PFSK-1 (cell line): ENCODE data around the gene ACAD9.

Source experiments
- FOXP2 ChIP-seq: optimal IDR thresholded peaks from 2 replicates; pipeline ENCODE3; 2011; ENCODE audit warnings: borderline replicate concordance, control low read depth, inconsistent platforms; ENCODE audit not compliant: insufficient read depth; ENCODE audit errors: extremely low read length, extremely low read depth
- POLR2AphosphoS5 ChIP-seq: IDR thresholded peaks from 2 replicates; pipeline ENCODE4 v1.6.1; 2012; ENCODE audit warnings: low read depth, mild to moderate bottlenecking, control low read depth, low read length, moderate library complexity
- SIN3A ChIP-seq: IDR thresholded peaks from 2 replicates; pipeline ENCODE4 v1.6.1; 2012; ENCODE audit warnings: mild to moderate bottlenecking, low read length, moderate library complexity, borderline replicate concordance; ENCODE audit not compliant: insufficient read depth
- TAF1 ChIP-seq: IDR thresholded peaks from 2 replicates; pipeline ENCODE4 v1.6.1; 2012; ENCODE audit warnings: low read length, control low read depth, borderline replicate concordance; ENCODE audit not compliant: insufficient read depth
- TF ChIP-seq, protein P1 (sequence below), 2 experiments: IDR thresholded peaks; 2 replicates each; pipeline versions ENCODE4 v1.6.1 to v1.8.0; 2011 to 2012; ENCODE audit warnings: low read depth in 2 of 2, low read length in 2 of 2, control low read depth in 1 of 2, inconsistent platforms in 1 of 2, mild to moderate bottlenecking in 1 of 2, moderate library complexity in 1 of 2; ENCODE audit not compliant: insufficient read depth in 1 of 2

ACAD9 gene

DNA sequence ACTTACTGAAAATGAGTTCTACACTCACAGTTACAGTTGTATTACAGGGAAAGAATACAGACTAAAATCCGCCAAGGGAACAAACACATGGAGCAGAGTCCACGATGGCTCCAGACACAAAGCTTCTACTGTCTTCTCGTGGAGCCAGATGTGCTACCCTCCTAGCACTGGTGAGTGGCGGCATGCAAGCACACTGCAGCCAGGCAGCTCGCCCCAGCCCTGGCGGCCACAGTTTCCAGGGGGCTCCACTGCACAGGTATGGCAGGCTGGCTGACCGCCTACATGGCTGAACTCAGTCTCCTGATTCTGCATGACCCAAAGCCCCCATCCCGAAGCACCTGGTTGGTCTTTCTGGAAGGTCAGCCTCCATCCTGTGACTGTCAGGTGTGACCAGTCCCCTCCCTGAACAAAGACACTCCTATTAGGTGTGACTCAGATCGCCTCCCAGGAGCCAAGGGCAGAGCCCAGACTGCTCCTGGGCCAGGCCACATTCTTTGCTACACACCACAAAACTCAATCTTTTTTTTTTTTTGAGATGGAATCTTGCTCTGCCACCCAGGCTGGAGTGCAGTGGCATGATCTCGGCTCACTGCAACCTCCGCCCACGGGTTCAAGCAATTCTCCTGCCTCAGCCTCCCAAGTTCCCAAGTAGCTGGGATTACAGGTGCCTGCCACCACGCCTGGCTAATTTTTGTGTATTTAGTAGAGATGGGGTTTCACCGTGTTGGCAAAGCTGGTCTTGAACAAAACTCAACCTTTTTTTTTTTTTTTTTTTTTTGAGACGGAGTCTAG lies 62.9 kb downstream of the ACAD9 start:
- no peak for TF ChIP-seq TAF1
- TF ChIP-seq FOXP2, result no peak
- TF ChIP-seq POLR2AphosphoS5, result no peak
- TF ChIP-seq SIN3A, result no peak

DNA sequence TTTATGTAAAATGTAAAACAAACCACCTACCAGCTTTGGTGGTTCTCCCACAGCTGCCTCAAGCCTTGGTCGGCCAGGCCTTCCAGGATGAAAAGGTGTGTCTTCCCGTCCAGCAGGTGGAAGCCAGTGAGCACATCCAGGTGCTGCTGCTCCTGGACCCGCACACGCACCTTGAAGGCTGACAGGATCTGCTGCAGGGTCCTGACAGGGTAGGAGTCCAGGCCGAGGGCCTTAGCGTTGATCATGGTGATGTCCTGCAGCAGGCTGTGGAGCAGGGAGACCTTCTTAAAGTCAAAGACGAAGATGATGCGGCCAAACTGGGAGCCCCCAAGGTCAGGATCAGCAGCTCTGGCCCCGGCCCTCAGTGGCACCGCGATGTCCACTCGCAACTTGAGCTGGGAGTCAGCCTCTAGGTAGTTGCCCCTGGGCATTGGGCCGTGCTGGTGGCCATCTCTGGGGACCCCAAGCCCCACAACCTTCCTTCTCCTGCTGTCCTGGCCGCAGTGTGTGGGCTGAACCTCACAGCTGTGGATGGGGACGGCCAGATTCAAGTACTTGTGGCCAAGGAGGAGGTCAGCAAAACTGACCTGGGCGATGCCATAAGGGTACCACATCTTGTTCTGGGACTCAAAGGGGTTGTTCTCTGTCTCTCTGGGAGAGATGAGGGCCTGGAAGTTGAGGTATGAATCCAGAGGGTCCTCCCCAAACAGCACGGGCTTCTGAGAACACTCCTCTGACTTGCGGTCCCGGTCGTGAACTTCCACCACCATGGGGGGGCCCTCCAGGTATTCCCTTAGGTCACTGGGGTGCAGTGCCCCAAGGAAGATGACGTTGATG lies 65.8 kb downstream of the ACAD9 start:
- TF ChIP-seq SIN3A, result no peak
- no peak for TF ChIP-seq TAF1
- TF ChIP-seq POLR2AphosphoS5, result no peak
- no peak for TF ChIP-seq FOXP2
- TF ChIP-seq, protein P1, sequence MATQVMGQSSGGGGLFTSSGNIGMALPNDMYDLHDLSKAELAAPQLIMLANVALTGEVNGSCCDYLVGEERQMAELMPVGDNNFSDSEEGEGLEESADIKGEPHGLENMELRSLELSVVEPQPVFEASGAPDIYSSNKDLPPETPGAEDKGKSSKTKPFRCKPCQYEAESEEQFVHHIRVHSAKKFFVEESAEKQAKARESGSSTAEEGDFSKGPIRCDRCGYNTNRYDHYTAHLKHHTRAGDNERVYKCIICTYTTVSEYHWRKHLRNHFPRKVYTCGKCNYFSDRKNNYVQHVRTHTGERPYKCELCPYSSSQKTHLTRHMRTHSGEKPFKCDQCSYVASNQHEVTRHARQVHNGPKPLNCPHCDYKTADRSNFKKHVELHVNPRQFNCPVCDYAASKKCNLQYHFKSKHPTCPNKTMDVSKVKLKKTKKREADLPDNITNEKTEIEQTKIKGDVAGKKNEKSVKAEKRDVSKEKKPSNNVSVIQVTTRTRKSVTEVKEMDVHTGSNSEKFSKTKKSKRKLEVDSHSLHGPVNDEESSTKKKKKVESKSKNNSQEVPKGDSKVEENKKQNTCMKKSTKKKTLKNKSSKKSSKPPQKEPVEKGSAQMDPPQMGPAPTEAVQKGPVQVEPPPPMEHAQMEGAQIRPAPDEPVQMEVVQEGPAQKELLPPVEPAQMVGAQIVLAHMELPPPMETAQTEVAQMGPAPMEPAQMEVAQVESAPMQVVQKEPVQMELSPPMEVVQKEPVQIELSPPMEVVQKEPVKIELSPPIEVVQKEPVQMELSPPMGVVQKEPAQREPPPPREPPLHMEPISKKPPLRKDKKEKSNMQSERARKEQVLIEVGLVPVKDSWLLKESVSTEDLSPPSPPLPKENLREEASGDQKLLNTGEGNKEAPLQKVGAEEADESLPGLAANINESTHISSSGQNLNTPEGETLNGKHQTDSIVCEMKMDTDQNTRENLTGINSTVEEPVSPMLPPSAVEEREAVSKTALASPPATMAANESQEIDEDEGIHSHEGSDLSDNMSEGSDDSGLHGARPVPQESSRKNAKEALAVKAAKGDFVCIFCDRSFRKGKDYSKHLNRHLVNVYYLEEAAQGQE (IDR thresholded peaks at IDR 0.05; ENCODE audit: insufficient read depth in 1 of 2, low read depth in 2 of 2, low read length in 2 of 2), result no peak

DNA sequence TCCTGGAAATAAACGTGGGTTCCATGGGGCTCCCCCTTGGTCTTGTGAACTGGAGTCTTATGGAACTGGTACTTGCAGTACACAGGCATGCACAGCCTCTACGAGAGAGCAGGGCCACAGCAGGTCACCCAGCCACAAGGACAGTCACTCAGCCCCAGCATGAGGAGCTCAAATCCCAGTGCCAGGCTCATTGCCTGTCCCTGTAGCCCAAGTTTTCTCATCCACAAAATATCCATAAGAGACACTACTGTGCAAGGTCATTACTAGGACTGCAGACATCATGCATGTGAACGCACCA lies 66.4 kb downstream of the ACAD9 start:
- TF ChIP-seq POLR2AphosphoS5 (no peak), TAF1 (no peak), FOXP2 (no peak), SIN3A (no peak)
- TF ChIP-seq, protein P1 (IDR thresholded peaks at IDR 0.05; ENCODE audit: insufficient read depth in 1 of 2, low read depth in 2 of 2, low read length in 2 of 2), result no peak

DNA sequence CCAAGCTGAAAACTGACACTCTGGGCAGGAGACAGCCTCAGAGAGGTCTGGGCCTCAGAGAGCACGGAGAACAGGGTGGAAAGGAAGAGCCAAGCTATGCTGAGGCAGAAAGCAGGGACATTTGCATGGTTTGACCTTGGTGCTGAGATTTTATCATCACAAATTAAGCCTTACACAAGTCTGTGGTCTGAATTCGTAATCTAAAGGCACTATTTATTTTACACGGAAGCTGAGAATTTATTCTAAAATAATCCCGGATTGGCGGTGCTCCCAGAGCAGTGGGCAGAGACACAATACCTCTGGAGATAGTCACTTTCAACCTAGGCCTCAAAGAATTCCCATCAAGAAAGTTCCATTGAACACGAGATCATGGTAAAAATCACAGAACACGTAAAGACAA lies 67.0 kb downstream of the ACAD9 start:
- no peak for TF ChIP-seq FOXP2

DNA sequence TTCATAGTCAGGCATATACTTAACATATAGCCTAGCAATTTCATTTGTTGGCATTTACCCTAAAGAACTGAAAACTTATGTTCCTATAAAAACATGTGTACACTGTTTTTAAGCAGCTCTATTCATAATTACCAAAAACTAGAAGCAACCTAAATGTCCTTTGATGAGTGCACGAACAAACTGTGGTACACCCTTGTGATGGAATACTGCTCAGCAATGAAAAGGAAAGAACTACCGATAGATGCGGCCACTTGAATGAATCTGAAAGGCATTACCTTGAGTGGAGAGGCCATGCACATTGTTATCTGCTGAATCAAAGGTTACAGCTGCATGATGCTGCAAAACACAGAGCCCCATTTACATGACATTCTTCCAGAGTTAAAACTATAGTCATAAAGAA lies 69.7 kb downstream of the ACAD9 start:
- TF ChIP-seq SIN3A, result no peak
- no peak for TF ChIP-seq FOXP2
- TF ChIP-seq POLR2AphosphoS5, result no peak
- TF ChIP-seq TAF1, result no peak
- TF ChIP-seq, protein P1 (IDR thresholded peaks at IDR 0.05; ENCODE audit: insufficient read depth in 1 of 2, low read depth in 2 of 2, low read length in 2 of 2), result no peak

DNA sequence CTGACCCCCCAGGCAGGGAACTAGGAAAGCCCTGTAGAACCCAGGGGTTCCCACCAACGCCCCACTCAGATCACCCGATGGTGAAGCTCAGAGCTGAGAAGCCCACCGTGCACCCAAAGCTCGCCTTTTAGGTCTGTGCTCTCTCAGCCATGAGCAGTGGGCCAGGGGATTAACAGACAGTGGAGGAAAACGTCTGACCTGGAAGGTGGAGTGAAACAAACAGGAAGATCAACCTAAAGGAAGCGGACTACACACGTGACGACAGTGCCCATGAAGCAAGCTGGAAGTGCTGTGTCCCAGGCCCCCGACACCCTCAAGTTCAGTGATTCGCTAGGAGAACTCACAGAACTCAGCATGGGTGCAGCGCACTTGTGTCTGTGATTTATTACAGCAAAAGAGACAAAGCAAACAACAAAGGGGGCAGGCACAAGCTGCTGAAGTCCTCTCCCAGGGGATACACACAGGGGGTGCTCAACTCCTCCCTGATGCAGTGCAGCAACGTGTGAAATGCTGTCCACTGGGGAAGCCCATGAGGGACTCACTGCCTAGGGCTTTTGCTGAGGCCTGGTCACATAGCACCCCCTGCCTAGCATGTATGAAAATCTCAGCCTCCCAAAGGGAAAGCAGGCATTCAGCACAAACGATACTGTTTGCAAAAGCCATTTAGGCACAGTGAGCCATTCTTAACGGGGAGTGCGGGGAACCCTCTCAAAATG lies 71.0 kb downstream of the ACAD9 start:
- TF ChIP-seq TAF1, result no peak
- TF ChIP-seq, protein P1 (IDR thresholded peaks at IDR 0.05; ENCODE audit: insufficient read depth in 1 of 2, low read depth in 2 of 2, low read length in 2 of 2), result no peak
- no peak for TF ChIP-seq SIN3A
- TF ChIP-seq FOXP2, result no peak
- TF ChIP-seq POLR2AphosphoS5, result no peak
